WTC11 (cell line): ENCODE data around the gene CEP72. TPM values are rescaled to one million over a fixed set of nuclear protein-coding genes. Genes with fewer than 3 reads are reported as not detected.

Experiments used
- ATAC-seq: fragments of 200-7000 bp; cut with Tn5 transposase; 2 replicates; pipeline ENCODE4 v1.10.0; 2021; ENCODE audit warnings: mild to moderate bottlenecking, moderate library complexity
- CTCF ChIA-PET: fragments of 300-600 bp; sonication (Branson Sonifier 250); formaldehyde crosslinking; loops from one replicate; lab custom pipeline; 2021; ENCODE audit warnings: antibody characterized with exemption; lab: Charles Lee
- POLR2A ChIA-PET: fragments of 350-600 bp; sonication (Branson Sonifier 250); formaldehyde crosslinking; loops from one replicate; lab custom pipeline; 2021; ENCODE audit warnings: antibody characterized with exemption; lab: Charles Lee
- DNase-seq: peaks from one replicate; pipeline ENCODE4 v3.0.0; 2021; ENCODE audit warnings: low spot score
- H3K27ac Mint-ChIP-seq: 2 replicates; pipeline ENCODE4 v1.8.0; 2021; ENCODE audit warnings: mixed read lengths
- H3K27me3 Mint-ChIP-seq: 2 replicates; pipeline ENCODE4 v1.8.0; 2021; ENCODE audit warnings: low read depth, mild to moderate bottlenecking, moderate library complexity, mixed read lengths
- H3K36me3 Mint-ChIP-seq: 2 replicates; pipeline ENCODE4 v1.8.0; 2021; ENCODE audit warnings: mixed read lengths
- H3K4me1 Mint-ChIP-seq: 2 replicates; pipeline ENCODE4 v1.8.0; 2022; ENCODE audit warnings: mixed read lengths
- H3K4me3 Mint-ChIP-seq: 2 replicates; pipeline ENCODE4 v1.8.0; 2021; ENCODE audit warnings: mild to moderate bottlenecking, moderate library complexity, mixed read lengths
- H3K9me3 Mint-ChIP-seq: 2 replicates; pipeline ENCODE4 v1.8.0; 2021; ENCODE audit warnings: mixed read lengths
- CBFB ChIP-seq: sonication (generic); formaldehyde crosslinking; IDR thresholded peaks from 2 replicates; pipeline ENCODE4 v1.8.1; 2022; ENCODE audit warnings: mild to moderate bottlenecking, low read depth, missing genetic modification reagents
- CREM ChIP-seq: sonication (generic); formaldehyde crosslinking; IDR thresholded peaks from 2 replicates; pipeline ENCODE4 v1.8.1; 2022; ENCODE audit warnings: mild to moderate bottlenecking, missing genetic modification reagents, moderate library complexity
- EMX1 ChIP-seq: fragments of 250-450 bp; sonication (Bioruptor Pico); IDR thresholded peaks from 2 replicates; pipeline ENCODE4 v1.8.0; 2021; ENCODE audit warnings: mild to moderate bottlenecking
- ESRRA ChIP-seq: sonication (generic); formaldehyde crosslinking; IDR thresholded peaks from 2 replicates; pipeline ENCODE4 v1.8.1; 2022; ENCODE audit warnings: mild to moderate bottlenecking, missing genetic modification reagents, borderline replicate concordance
- FOXK1 ChIP-seq: sonication (generic); formaldehyde crosslinking; IDR thresholded peaks from 2 replicates; pipeline ENCODE4 v1.8.0; 2022; ENCODE audit warnings: mild to moderate bottlenecking, moderate library complexity, missing genetic modification reagents
- GTF2I ChIP-seq: fragments of 250-450 bp; sonication (Bioruptor Pico); conservative IDR thresholded peaks from 2 replicates; pipeline ENCODE4 v1.4.0; 2021; ENCODE audit warnings: mild to moderate bottlenecking
- JUN ChIP-seq: sonication (generic); formaldehyde crosslinking; IDR thresholded peaks from 2 replicates; pipeline ENCODE4 v1.8.0; 2023; ENCODE audit warnings: mild to moderate bottlenecking, missing genetic modification reagents
- PRDM15 ChIP-seq: sonication (generic); formaldehyde crosslinking; IDR thresholded peaks from 2 replicates; pipeline ENCODE4 v1.8.0; 2022; ENCODE audit warnings: missing genetic modification reagents
- SP1 ChIP-seq: sonication (generic); formaldehyde crosslinking; conservative IDR thresholded peaks from 2 replicates; pipeline ENCODE4 v1.8.1; 2022; ENCODE audit warnings: missing genetic modification reagents
- TEAD4 ChIP-seq: sonication (generic); formaldehyde crosslinking; IDR thresholded peaks from 2 replicates; pipeline ENCODE4 v1.8.0; 2022; ENCODE audit warnings: mild to moderate bottlenecking, missing genetic modification reagents
- ZNF219 ChIP-seq: sonication (generic); formaldehyde crosslinking; IDR thresholded peaks from 2 replicates; pipeline ENCODE4 v1.8.0; 2023; ENCODE audit warnings: missing genetic modification reagents, mild to moderate bottlenecking, borderline replicate concordance
- total RNA-seq: library from RNA; stranded (reverse); gene quantifications from 3 replicates; pipeline ENCODE4 v1.2.3, GENCODE V29; 2021
- TF ChIP-seq, protein P1 (sequence below): sonication (generic); formaldehyde crosslinking; IDR thresholded peaks from 2 replicates; pipeline ENCODE4 v1.8.1; 2023; ENCODE audit warnings: mild to moderate bottlenecking, missing genetic modification reagents, moderate library complexity
- TF ChIP-seq, protein P2 (sequence below): fragments of 250-450 bp; sonication (Bioruptor Pico); IDR thresholded peaks from 2 replicates; pipeline ENCODE4 v1.9.0; 2021; ENCODE audit warnings: mild to moderate bottlenecking
- TF ChIP-seq, protein P3 (sequence below): fragments of 250-450 bp; sonication (Bioruptor Pico); IDR thresholded peaks from 2 replicates; pipeline ENCODE4 v1.9.0; 2021; ENCODE audit warnings: mild to moderate bottlenecking
- TF ChIP-seq, protein P4 (sequence below): sonication (generic); formaldehyde crosslinking; IDR thresholded peaks from 2 replicates; pipeline ENCODE4 v1.8.0; 2023; ENCODE audit warnings: missing genetic modification reagents, mild to moderate bottlenecking, borderline replicate concordance
- TF ChIP-seq, protein P5 (sequence below): sonication (generic); formaldehyde crosslinking; IDR thresholded peaks from 2 replicates; pipeline ENCODE4 v1.8.1; 2022; ENCODE audit warnings: mild to moderate bottlenecking, missing genetic modification reagents, moderate library complexity, borderline replicate concordance

The CEP72 gene
- total RNA-seq, 1 experiment from 2014 or later: 26.6 TPM

GRCh38 chr5:674630-675011 is 62.5 kb downstream of the CEP72 start (continued):
- TF ChIP-seq, protein P1, sequence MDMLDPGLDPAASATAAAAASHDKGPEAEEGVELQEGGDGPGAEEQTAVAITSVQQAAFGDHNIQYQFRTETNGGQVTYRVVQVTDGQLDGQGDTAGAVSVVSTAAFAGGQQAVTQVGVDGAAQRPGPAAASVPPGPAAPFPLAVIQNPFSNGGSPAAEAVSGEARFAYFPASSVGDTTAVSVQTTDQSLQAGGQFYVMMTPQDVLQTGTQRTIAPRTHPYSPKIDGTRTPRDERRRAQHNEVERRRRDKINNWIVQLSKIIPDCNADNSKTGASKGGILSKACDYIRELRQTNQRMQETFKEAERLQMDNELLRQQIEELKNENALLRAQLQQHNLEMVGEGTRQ: no peak
- no peak for TF ChIP-seq SP1 (CRISPR knock-in tag)

DNA sequence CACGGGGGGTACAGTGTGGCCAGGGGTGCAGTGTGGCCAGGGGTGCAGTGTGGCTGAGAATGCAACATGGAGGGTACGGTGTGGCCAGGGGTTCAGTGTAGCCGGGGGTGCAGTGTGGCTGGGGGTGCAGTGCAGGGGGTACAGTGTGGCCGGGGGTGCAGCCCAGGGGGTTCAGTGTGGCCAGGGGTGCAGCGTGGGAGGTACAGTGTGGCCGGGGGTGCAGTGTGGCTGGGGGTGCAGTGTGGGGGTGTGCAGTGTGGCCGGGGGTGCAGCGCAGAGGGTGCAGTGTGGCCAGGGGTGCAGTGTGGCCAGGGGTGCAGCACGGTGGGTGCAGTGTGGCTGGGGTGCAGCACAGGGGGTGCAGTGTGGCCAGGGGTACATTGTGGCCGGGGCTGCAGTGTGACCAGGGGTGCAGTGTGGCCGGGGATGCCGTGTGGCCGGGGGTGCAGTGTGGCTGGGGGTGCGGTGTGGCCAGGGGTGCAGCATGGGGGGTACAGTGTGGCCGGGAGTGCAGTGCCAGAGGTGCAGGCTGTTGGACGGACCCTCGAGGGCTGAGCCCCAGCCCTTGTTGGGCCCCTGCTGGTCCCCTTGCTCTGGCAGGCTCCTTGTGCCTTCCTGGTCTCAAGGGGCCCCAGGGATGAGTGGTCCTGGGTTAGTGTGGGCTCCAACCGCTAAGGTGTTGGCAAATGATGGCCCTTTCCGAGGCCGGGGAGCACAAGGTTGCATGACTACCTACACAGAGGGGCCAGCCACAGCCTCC is 63.2 kb downstream of the CEP72 start:
- H3K36me3 Mint-ChIP-seq: no peaks in the 10 kb centered on the region
- no peak for DNase-seq
- H3K27me3 Mint-ChIP-seq: peaks cover 17% of the 10 kb centered on the region
- TF ChIP-seq CREM (CRISPR knock-in tag) (no peak), ZNF219 (CRISPR knock-in tag) (no peak), CBFB (CRISPR knock-in tag) (no peak), GTF2I (CRISPR knock-in tag) (no peak), JUN (CRISPR knock-in tag) (no peak), ESRRA (CRISPR knock-in tag) (no peak), EMX1 (CRISPR knock-in tag) (no peak), TEAD4 (CRISPR knock-in tag) (no peak), FOXK1 (CRISPR knock-in tag) (no peak), PRDM15 (no peak)
- TF ChIP-seq, protein P2, sequence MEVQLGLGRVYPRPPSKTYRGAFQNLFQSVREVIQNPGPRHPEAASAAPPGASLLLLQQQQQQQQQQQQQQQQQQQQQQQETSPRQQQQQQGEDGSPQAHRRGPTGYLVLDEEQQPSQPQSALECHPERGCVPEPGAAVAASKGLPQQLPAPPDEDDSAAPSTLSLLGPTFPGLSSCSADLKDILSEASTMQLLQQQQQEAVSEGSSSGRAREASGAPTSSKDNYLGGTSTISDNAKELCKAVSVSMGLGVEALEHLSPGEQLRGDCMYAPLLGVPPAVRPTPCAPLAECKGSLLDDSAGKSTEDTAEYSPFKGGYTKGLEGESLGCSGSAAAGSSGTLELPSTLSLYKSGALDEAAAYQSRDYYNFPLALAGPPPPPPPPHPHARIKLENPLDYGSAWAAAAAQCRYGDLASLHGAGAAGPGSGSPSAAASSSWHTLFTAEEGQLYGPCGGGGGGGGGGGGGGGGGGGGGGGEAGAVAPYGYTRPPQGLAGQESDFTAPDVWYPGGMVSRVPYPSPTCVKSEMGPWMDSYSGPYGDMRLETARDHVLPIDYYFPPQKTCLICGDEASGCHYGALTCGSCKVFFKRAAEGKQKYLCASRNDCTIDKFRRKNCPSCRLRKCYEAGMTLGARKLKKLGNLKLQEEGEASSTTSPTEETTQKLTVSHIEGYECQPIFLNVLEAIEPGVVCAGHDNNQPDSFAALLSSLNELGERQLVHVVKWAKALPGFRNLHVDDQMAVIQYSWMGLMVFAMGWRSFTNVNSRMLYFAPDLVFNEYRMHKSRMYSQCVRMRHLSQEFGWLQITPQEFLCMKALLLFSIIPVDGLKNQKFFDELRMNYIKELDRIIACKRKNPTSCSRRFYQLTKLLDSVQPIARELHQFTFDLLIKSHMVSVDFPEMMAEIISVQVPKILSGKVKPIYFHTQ (CRISPR knock-in tag): no peak
- TF ChIP-seq, protein P3, sequence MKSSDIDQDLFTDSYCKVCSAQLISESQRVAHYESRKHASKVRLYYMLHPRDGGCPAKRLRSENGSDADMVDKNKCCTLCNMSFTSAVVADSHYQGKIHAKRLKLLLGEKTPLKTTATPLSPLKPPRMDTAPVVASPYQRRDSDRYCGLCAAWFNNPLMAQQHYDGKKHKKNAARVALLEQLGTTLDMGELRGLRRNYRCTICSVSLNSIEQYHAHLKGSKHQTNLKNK (CRISPR knock-in tag): no peak
- TF ChIP-seq, protein P4, sequence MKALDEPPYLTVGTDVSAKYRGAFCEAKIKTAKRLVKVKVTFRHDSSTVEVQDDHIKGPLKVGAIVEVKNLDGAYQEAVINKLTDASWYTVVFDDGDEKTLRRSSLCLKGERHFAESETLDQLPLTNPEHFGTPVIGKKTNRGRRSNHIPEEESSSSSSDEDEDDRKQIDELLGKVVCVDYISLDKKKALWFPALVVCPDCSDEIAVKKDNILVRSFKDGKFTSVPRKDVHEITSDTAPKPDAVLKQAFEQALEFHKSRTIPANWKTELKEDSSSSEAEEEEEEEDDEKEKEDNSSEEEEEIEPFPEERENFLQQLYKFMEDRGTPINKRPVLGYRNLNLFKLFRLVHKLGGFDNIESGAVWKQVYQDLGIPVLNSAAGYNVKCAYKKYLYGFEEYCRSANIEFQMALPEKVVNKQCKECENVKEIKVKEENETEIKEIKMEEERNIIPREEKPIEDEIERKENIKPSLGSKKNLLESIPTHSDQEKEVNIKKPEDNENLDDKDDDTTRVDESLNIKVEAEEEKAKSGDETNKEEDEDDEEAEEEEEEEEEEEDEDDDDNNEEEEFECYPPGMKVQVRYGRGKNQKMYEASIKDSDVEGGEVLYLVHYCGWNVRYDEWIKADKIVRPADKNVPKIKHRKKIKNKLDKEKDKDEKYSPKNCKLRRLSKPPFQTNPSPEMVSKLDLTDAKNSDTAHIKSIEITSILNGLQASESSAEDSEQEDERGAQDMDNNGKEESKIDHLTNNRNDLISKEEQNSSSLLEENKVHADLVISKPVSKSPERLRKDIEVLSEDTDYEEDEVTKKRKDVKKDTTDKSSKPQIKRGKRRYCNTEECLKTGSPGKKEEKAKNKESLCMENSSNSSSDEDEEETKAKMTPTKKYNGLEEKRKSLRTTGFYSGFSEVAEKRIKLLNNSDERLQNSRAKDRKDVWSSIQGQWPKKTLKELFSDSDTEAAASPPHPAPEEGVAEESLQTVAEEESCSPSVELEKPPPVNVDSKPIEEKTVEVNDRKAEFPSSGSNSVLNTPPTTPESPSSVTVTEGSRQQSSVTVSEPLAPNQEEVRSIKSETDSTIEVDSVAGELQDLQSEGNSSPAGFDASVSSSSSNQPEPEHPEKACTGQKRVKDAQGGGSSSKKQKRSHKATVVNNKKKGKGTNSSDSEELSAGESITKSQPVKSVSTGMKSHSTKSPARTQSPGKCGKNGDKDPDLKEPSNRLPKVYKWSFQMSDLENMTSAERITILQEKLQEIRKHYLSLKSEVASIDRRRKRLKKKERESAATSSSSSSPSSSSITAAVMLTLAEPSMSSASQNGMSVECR (CRISPR knock-in tag): no peak
- TF ChIP-seq, protein P5, sequence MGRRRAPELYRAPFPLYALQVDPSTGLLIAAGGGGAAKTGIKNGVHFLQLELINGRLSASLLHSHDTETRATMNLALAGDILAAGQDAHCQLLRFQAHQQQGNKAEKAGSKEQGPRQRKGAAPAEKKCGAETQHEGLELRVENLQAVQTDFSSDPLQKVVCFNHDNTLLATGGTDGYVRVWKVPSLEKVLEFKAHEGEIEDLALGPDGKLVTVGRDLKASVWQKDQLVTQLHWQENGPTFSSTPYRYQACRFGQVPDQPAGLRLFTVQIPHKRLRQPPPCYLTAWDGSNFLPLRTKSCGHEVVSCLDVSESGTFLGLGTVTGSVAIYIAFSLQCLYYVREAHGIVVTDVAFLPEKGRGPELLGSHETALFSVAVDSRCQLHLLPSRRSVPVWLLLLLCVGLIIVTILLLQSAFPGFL (CRISPR knock-in tag): no peak
- no peak overlapping the region for H3K27ac Mint-ChIP-seq
- H3K9me3 Mint-ChIP-seq: no peaks in the 10 kb centered on the region
- ChIA-PET CTCF (no interaction called here), POLR2A (no interaction called here)
- ATAC-seq: no peak
- H3K4me1 Mint-ChIP-seq: 0 out of 2 replicates have a peak, but pooled peaks cover 5% of the 10 kb centered on the region
- H3K4me3 Mint-ChIP-seq: no peak overlapping the region
